ENCODE data around the gene KCNQ2.

KCNQ2 gene

GRCh38 chr20:63471002-63471716 is 1.3 kb downstream of the KCNQ2 start:
- DNase-seq (ENCODE audit: low read depth in 2 of 2) = no peak

GRCh38 chr20:63470410-63470809 is 2.0 kb downstream of the KCNQ2 start:
- no peak for DNase-seq (ENCODE audit: low read depth in 2 of 2)

GRCh38 chr20:63469713-63470101 is 2.7 kb downstream of the KCNQ2 start:
- DNase-seq (ENCODE audit: low read depth in 2 of 2) = no peak

- DNase-seq (ENCODE audit: low read depth in 2 of 2) = no peak
These were observed 3.3 kb downstream of the KCNQ2 start for GRCh38 chr20:63469019-63469712.

- no peak for DNase-seq (ENCODE audit: low read depth in 2 of 2)
These were observed 4.0 kb downstream of the KCNQ2 start for GRCh38 chr20:63468421-63468820.

- no peak for DNase-seq (ENCODE audit: low read depth in 2 of 2)
These were observed 5.0 kb downstream of the KCNQ2 start for GRCh38 chr20:63467294-63468083.

- DNase-seq (ENCODE audit: low read depth in 2 of 2) = no peak
These were observed 5.6 kb downstream of the KCNQ2 start for GRCh38 chr20:63466861-63467260.

- no peak for DNase-seq (ENCODE audit: low read depth in 2 of 2)
These were observed 6.1 kb downstream of the KCNQ2 start for GRCh38 chr20:63466250-63466825.

GRCh38 chr20:63465380-63466249 is 6.8 kb downstream of the KCNQ2 start:
- DNase-seq (ENCODE audit: low read depth in 2 of 2) = no peak

- DNase-seq (ENCODE audit: low read depth in 2 of 2) = no peak
These were observed 8.2 kb downstream of the KCNQ2 start for GRCh38 chr20:63464289-63464635.

GRCh38 chr20:63463400-63464288 is 8.8 kb downstream of the KCNQ2 start:
- no peak for DNase-seq (ENCODE audit: low read depth in 2 of 2)

- DNase-seq (ENCODE audit: low read depth in 2 of 2) = no peak
These were observed 10.2 kb downstream of the KCNQ2 start for GRCh38 chr20:63462244-63462643.

GRCh38 chr20:63461104-63461763 is 11.2 kb downstream of the KCNQ2 start:
- DNase-seq (ENCODE audit: low read depth in 2 of 2) = no peak

GRCh38 chr20:63459070-63459380 is 13.4 kb downstream of the KCNQ2 start:
- no peak for DNase-seq (ENCODE audit: low read depth in 2 of 2)

GRCh38 chr20:63458170-63459069 is 14.0 kb downstream of the KCNQ2 start:
- DNase-seq (ENCODE audit: low read depth in 2 of 2) = no peak

- no peak for DNase-seq (ENCODE audit: low read depth in 2 of 2)
These were observed 14.7 kb downstream of the KCNQ2 start for GRCh38 chr20:63457737-63458136.

GRCh38 chr20:63456429-63457284 is 15.8 kb downstream of the KCNQ2 start:
- DNase-seq (ENCODE audit: low read depth in 2 of 2) = no peak

GRCh38 chr20:63455568-63455859 is 16.9 kb downstream of the KCNQ2 start:
- no peak for DNase-seq (ENCODE audit: low read depth in 2 of 2)

Data from stimulated activated CD8-positive, alpha-beta memory T cell treated with anti-CD3 and anti-CD28 coated beads, Interleukin-15, amount 100 ng/mL, for 48 hours (primary cell).